Airway epithelial cell (primary cell): ENCODE results near the gene OR2J2. TPM values are rescaled to one million over a fixed set of nuclear protein-coding genes. Genes with fewer than 3 reads are reported as not detected.

Source experiments
- total RNA-seq: library from RNA; depleted of rRNA; stranded (reverse); fragments of >200 nt; gene quantifications from 2 replicates; pipeline ENCODE4 v1.2.3, GENCODE V29; 2015

OR2J2 gene
- not detected in 2 replicates for total RNA-seq

DNA sequence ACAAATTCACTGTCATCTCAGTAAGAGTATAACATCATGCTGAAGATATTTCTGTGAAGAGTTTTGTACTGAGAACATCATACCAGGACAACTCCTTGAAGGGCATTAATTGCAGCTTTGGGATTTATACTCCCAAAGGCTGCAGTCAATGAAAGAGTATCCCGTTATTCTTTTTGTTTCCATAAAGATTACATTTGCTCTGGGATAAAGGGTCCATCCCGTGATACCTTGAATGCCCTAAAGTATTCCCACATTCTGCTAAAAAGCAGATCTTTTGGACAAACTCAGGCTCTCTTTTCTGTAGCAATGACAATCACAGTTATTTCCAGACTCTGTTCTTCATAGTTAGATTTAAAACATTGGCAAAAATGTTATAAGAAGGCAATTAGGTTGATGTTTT lies at the start of gene OR2J2:
Gene OR2J2 (plus strand): TSS at position 301 of the 400 bp plus-strand sequence. CDS start 2,729 bp downstream, outside the sequence.

Other genes with a start within 250 kb of the OR2J2 start
- gene TRIM27, start 246.9 kb upstream of the OR2J2 start, total RNA-seq = 32.7 and 40.8 TPM in 2 replicates
- gene ZNF311, start 165.6 kb upstream of the OR2J2 start, total RNA-seq = 0.92 and 1.1 TPM in 2 replicates
- gene OR2W1, start 125.7 kb upstream of the OR2J2 start, total RNA-seq = not detected in 2 replicates
- not detected in 2 replicates for gene OR2B3, start 83.6 kb upstream of the OR2J2 start, total RNA-seq
- gene OR2J1, start 71.4 kb upstream of the OR2J2 start, total RNA-seq = not detected in 2 replicates
- not detected in 2 replicates for gene OR2J3, start 62.8 kb upstream of the OR2J2 start, total RNA-seq
- not detected in 2 replicates for gene OR14J1, start 130.8 kb downstream of the OR2J2 start, total RNA-seq
- not detected in 2 replicates for gene OR5V1, start 198.0 kb downstream of the OR2J2 start, total RNA-seq
- gene OR12D3, start 204.4 kb downstream of the OR2J2 start, total RNA-seq = not detected in 2 replicates
- not detected in 2 replicates for gene OR12D2, start 224.7 kb downstream of the OR2J2 start, total RNA-seq
- not detected in 2 replicates for gene OR12D1, start 244.0 kb downstream of the OR2J2 start, total RNA-seq